IPS DF 4.7 (cell line): ENCODE data around the gene FAN1.
"Not testable (repeated sequence)": the region's sequence is repeated elsewhere in the genome, so short reads cannot be mapped to it uniquely, and the experiment has no call there.

Experiments used
- DNase-seq: peaks from one replicate; pipeline ENCODE4 v3.0.0-alpha.2; 2013; ENCODE audit warnings: low spot score; ENCODE audit errors: extremely low read depth

The FAN1 gene

DNA sequence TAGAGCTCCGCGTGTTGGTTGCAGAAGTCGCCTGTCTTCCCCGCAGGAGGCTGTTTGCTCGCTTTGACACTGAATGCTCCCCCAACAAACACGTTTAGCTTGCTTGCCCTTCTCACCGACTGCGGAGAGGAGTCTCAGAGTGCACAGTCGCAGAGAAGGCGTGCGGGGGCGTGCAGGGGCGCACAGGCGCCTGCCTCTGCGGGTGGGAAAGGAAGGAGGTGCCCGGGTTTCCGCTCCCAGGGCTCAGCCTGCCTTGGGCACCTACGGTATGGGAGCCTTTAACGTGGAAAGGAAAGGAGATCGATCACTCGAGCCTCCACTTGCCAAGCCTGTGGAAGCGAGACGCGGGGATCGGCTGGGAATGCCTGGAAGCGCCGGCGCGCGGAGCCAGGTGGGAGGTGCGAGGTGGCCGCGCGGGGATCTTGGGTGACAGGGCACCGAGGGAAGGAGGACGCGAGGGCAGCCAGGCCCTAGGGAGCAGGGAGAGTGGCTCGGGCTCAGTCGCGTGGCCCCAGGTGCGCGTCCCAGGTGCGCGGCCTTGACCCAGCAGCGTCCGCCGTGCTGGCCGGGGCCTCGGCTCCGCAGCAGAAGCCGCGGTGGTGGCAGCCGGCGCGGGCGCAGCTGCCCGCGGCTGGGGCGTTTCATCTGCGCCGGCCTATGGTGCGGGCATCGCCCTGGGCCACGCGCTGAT is at the start of gene FAN1:
Gene FAN1 (plus strand): TSS at position 419 of the 691 bp plus-strand sequence. CDS start 749 bp downstream, outside the sequence.
- peak; percentile 49 for DNase-seq

DNA sequence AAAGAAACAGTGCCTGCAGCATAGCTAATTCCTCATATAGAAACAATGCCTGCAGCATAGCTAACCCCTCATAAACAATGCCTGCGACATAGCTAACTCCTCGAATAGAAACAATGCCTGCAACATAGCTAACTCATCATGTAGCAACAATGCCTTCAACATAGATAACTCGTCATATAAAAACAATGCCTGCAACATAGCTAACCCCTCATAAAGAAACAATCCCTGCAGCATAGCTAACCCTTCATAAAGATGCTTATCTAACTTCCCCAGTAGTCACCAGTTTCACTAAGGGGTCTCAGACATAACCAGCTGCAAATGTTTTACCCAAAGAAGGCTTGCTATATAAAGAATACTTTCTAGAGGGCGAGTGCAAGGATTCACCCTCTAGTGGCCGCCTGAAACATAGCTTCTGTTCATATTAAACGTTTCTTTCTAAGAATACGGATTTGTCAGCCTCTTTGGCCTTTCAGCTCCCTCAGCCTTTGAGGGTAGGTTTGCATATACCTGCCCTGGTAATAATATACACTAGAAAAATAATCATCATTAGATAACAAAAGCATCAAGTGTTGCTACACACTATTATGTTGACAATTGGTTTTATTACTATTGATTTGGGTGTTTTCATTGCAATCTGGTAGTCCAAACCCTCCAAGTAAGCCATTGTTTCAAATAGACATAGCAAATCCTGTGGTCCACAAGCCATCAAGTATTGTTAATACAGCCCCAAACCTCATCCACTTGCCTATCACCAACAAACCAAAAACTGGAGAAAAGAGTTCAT is 44.4 kb upstream of the FAN1 start:
- DNase-seq, result peak; percentile 2

DNA sequence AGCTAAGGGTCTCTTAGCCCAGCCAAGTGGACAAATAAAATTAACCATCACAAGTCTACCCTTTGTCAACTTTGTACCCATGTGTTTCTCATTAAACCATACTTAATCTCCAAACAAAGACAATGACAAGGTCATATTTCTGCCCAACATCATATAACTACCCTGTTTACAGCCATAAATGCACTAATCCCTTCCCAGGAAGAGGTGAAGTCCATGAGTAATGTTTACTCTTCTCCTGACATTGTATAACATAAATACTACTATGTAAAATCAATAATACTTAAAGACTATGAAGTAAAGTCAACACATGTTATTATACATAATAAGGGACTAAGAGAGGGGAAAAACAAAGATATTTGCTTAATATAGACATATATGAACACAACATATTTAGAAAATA is 38.5 kb upstream of the FAN1 start:
- DNase-seq, result no peak

DNA sequence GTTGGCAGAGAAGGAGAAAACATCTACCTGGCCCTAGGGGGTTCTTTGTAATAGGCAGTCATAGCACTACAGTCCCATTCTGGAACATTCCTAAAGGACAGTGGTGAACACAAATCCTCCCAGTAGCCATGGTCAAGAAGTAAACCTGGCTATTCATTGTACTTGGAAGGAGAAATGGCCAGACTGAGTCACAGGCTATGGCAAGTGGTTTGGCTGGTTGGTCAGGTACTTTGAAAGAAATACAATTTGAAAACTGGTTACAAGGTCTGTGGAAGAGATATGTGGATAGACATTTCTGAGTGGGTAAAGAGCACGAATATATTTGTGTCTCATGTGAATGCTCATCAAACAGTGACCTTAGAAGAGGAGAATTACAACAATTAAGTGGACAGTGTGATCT is 33.0 kb upstream of the FAN1 start:
- DNase-seq, result no peak

DNA sequence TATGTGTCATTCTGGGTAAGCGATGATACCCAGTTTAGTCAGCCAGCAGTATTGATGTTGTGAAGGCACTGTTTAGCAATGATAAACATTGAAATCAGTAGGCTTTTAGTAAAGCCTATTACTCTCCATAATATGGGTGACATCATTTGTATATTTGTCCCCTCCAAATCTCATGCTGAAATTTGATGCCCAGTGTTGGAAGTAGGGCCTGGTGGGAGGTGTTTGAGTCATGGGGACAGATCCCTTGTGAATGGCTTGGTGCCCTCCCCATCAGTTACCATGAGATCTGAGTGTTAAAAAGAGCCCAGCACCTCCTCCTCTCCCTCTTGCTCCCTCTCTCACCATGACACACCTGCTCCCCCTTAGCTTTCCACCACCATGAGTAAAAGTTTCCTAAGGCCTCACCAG is 31.4 kb upstream of the FAN1 start:
- DNase-seq, result no peak

DNA sequence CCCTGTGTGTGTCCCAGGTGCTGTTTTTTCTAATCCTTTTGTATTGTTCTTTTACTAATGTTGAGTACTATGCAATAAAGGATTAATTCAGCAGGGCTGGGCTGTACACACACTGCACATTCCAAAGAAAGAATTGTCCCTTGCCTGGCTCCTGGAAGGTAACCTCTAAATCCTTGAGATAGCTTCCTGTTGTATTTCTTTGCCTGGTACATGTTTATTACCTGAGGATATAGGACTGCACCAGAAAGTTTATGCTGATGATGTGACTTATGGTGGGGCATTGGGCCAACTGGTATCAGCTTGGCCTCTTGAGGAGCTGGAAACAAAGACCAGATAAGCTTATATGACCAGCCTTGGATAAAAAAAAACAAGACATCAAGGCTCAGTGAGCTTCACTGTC is 26.6 kb upstream of the FAN1 start:
- no peak for DNase-seq

DNA sequence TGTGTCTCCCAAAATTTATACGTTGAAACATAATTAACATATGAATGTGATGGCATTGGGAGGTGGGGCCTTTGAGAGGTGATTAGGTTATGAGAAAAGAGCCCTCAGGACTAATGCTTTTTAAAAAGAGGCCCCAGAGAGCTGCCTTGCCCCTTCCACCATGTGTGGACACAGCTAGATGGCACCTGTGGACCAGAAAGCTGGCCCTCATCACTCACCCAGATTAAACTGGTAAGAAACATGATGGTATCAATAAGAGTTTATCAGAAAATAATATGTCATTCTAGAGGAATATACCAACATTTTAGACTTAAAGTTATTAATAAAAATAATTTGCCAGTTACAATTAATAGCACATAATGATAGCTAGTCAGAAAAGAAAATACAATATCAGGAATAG is 25.2 kb upstream of the FAN1 start:
- DNase-seq, result no peak

DNA sequence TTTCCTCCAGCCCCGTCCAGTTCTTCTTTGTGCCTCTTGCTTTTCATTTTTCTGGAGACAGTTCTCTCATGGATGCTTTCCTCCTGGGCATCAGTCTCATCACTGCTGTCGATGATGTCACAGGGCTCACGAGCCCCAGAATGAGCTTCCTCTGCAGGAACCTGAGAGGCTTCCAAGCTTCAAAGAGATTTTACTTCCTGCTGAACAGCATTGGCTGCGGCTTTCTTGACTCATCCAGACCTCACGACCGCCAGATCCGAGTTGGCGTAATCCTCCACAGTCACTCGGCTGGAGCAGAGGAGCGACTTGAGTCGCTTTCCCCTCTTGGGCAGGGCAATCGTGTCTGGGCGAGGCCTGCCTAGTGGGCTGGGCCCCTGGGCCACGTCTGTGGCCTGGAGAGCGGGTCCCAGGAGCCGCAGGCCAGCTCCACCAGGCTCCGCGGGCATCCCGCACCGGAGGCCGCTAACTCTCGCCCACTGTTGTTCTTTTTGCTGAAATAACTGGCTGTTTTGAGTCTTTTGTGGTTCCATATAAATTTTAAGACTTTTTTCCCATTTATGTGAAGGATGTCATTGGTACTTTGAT is 20.8 kb upstream of the FAN1 start:
- no peak for DNase-seq

DNA sequence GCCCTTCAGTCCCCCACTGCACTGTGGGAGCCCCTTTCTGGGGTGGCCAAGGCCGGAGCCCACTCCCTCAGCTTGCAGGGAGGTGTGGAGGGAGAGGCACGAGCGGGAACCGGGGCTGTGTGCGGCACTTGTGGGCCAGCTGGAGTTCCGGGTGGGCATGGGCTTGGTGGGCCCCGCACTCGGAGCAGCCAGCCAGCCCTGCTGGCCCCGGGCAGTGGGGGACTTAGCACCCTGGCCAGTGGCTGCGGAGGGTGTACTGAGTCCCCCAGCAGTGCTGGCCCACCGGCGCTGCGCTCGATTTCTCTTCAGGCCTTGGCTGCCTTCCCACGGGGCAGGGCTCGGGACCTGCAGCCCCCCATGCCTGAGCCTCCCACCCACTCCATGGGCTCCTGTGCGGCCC is 20.0 kb upstream of the FAN1 start:
- DNase-seq, result not testable (repeated sequence)

DNA sequence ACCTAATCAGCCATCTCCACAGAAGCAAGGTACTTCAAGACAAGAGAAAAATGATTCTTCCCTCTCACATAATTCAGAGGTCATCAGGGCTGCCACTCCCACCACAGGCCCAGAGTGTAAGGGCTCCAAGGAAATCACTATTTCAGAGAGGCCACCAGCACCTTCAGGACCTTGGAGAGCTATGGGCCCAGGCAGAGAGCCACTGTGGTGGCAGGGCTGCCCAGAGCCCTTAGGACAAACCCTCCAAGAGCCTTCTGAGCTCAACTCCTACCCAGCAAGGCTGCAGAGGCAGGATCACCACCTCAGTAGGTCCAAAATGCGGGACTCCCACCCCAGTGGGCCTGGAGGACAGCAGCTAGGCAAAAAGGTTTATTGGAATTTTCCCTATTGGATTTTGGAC is 17.9 kb upstream of the FAN1 start:
- peak; percentile 11 for DNase-seq

DNA sequence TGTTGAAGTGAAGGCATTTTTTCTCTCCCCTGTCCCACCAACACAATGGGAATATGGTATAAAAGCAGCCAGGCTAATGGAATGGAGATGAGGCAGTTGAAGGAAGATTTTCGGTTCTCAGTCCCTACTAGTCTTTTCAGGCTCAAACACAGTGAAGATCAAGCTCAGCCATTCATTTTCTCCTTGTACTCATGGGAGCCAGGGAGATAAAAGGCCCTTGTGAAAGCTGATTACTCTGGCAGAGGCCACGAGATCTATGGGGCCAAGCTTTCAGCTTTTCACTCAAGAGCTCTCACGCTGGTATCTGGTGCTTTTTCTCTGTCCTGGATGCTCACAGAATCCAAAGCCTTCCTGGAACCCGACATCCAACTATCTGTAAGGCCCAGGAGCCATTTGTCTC is 14.5 kb upstream of the FAN1 start:
- no peak for DNase-seq

DNA sequence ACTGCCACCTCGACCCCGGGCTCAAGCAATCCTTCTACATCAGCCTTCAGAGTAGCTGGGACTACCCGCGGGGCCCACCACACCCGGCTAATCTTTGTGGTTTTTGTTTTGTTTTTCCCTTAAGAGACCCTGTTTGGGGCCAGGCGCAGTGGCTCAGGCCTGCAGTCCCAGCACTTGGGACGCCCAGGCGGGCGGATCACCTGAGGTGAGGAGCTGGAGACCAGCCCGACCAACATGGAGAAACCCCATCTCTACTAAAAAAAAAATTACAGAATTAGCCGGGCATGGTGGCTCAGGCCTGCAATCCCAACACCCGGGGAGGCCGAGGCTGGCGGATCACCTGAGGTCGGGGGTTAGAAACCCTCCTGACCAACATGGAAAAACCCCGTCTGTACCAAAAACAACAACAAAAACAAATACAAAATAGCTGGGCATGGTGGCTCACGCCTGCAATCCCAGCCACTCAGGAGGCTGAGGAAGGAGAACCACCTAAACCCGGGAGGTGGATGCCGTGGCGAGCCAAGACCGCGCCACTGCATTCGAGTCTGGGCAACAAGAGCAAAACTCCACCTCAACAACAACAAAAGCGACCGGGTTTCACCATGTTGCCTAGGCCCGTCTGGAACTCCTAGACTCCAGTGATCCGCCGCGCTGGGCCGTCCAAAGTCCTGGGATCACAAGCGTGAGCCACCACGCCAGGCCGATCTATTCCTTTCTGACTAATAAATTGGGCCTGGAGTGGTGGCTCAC is 8.1 kb upstream of the FAN1 start:
- DNase-seq, result no peak

DNA sequence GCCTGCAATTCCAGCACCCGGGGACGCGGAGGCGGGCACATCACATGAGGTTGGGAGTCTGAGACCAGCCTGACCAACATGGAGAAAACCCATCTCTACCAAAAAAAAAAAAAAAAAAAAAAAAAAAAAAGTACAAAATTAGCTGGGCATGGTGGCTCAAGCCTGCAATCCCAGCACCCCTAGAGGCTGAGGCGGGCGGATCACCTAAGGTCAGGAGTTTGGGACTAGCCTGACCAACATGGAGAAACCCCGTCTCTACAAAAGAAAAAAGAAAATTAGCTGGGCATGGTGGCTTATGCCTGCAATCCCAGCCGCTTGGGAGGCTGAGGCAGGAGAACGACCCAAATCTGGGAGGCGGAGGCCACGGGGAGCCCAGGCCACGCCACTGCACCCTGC is 7.5 kb upstream of the FAN1 start:
- no peak for DNase-seq

DNA sequence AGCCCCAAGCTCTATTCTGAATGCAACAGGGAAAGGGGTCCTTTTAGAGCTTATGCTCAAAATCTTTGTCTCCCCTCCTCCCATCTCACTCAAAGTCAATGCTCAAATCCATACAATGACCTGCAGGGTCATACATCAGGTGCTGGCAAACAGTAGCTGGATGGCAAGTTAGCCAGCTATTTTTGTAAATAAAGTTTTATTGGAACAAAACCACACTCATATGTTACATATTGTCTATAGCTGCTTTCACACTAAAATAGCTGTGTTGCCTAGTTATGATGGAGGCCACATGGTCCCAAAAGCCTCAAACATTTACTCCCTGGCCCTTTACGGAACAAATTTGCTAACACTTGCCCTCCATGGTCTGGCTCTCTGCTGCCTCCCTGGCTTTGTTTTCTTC is 1.8 kb upstream of the FAN1 start:
- DNase-seq, result no peak

DNA sequence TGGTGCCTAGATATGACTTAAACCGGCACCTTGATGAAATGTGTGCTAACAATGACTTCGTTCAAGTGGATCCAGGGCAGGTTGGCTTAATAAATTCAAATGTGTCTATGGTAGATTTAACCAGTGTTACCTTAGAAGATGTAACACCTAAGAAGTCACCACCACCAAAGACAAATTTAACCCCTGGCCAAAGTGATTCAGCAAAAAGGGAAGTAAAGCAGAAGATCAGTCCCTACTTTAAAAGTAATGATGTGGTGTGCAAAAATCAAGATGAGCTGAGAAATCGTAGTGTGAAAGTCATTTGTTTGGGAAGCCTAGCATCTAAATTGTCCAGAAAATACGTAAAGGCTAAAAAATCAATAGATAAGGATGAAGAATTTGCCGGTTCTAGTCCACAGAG is 1.1 kb downstream of the FAN1 start:
- DNase-seq, result no peak

DNA sequence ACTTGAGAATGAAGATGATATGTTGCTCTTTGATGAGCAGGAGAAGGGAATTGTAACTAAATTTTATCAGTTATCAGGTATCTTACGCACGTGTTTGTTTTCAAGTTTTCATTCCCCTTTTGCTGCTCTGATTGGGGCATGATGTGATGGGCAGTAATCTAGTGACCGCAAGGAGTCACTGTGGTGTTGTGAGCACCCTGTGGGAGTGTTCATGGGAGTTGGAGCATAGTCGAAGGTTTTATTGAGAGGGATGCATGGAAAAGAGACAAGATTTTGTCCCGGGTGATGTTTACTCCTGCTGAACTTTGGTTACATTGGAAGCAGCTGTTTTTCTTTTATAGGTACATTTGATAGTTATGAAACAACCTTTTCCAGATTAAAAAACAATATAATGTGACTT is 2.1 kb downstream of the FAN1 start:
- DNase-seq, result no peak

DNA sequence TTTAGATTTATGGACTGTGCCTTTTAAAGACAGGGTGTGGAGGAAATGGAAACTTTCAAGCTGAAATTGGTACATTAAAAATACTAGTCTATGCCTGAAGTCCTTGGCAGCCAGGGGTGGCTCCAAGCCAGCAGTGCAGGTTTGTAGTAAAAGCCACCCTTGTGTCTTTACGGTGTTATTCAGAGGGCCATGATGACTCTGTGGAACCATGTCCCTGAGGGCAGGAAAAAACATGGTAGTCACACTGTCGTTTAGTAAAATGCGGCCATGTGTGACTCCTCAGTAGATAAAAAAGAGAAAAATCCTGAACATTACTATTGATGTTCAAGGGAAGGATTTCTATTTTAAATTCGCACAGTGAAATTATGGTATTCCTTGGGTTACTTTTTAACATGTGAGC is 2.7 kb downstream of the FAN1 start:
- DNase-seq, result no peak

DNA sequence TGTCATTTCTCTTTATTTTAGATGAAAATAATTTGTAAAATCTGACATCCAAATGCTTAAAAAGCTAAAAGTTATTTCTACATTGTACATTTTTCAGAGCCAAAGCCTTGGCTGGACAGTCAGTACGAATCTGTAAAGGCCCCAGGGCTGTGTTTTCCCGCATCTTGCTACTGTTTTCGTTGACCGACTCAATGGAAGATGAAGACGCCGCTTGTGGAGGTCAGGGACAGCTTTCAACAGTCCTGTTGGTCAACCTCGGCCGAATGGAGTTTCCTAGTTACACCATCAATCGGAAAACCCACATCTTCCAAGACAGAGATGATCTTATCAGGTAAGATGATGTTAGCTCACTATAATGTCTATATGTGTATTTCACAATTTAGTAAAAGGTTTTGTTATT is 10.0 kb downstream of the FAN1 start:
- DNase-seq, result no peak

DNA sequence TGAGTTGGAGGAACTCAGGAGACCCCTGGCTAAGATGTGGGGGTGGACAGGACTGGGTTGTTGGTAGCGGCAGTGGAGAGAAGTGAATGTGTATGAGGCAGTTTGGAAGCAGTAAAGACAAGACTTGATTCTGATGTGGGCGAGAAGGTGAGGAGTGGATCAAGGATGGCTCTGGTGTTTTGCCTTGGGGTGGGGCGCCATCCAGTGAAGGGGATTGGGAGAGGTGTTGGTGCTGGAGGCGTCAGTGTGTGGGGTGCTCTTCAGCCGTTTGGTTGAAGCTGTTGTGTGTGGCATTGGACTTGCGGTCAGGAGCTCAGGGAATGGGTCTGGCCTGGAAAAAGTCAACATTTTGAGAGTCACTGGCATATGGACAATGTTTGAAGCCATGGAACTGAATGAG is 13.3 kb downstream of the FAN1 start:
- DNase-seq, result no peak

DNA sequence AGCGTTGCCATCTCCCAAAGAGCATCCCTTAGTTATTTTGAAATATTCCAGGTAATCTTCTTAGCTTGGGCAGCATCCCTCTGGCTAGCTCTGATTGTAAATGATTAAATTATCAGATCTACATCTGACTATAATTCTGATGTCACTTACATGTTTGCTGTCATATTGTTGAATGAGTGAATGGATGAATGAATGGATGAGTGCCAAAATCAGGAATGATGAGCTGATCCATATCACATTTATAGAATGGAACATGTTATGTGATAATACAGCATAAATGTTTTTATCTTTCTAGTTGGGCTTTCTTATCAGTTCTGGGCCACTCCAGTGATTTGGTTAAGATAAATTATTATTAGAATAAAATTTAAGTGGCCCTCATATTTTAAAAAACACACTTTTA is 14.0 kb downstream of the FAN1 start:
- DNase-seq, result no peak

DNA sequence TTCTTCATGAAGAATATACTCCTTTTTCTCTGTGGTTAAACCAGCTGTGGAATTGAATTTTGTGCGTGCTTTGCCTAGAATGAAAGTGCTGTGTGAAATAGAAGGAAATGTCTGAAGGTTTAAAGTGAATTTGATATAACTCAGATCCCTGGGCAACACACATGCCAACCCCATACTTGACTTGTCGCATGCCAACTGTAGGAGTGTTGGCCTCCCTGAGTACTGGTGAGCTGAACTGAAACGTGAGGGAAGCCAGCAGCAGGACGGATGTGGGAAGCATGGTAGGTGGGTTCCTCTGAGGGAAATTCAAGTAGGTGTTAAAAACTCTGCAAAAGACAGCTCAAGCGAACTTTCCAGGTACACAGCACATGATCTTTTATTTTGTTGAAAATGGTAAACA is 14.7 kb downstream of the FAN1 start:
- DNase-seq, result no peak
